Choroid plexus epithelial cell (primary cell): ENCODE results near the gene NRXN3.

Experiments used
- DNase-seq: peaks from one replicate; pipeline ENCODE4 v3.0.0-alpha.2; 2010; ENCODE audit warnings: low read depth
- H3K4me3 ChIP-seq: 2 replicates; pipeline ENCODE4 v1.5.1; 2011; ENCODE audit warnings: low read depth, mild to moderate bottlenecking, control low read depth, low read length, moderate library complexity
- CTCF ChIP-seq: conservative IDR thresholded peaks from 2 replicates; pipeline ENCODE4 v1.5.1; 2011; ENCODE audit warnings: low read depth, mild to moderate bottlenecking, control low read depth, inconsistent platforms, low read length, moderate library complexity

NRXN3 gene

GRCh38 chr14:78172428-78172827, 2.3 kb downstream of the NRXN3 start:
- no peak overlapping the region for H3K4me3 ChIP-seq
- TF ChIP-seq CTCF = no peak
- DNase-seq = no peak

DNA sequence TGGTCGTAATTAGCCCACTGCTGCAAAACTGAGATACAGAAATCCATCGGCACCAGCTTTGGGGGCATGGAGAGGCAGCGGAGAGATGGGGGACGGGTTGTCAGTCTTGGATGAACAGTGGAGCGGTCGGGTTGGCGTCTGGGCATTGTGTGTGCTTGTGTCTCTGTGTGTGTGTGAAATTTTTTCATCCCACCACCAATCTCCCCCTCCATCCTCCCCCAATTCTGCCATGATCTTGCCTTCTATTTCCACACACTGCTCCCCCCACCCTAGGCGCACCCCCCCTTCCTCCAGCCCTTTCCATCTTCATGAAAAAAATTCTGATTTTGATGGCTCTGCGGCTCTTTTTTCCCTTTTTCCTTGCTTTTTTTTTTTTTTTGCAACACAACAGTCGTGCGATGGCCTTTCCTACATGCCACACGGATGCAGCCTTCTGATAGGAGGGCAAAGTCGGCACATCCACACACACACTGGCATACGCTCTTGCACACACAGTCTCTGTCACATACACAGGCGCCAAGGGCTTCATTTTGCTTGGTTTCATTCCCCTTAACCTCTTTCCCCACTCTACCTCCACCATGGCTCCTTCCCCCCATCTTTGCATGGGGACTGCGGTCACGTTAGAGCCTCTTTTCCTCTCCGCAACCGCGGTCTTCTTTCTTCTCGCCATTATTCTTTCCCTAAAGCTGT, 3.3 kb downstream of the NRXN3 start:
- DNase-seq = no peak
- no peak overlapping the region for H3K4me3 ChIP-seq
- TF ChIP-seq CTCF = no peak

DNA sequence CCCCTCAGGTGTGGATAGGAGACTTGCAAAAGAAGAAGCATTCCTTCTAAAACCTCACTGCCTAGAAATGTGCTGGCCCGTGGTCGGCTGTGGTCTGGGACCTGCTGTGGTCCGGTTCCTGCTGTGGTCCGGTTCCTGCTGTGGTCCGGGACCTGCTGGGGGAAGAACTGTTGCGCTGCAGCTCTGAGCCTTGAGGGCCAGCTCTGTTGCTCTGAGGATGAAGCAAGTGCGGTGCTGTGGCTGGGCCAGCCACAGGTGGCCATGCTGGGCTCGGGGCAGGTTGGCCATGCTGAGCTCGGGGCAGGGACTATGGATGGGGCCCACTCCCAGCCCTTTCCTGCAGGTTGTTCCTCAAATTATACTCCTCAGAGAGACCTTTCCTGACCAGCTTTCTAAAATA, 5.2 kb downstream of the NRXN3 start:
- no peak overlapping the region for H3K4me3 ChIP-seq
- DNase-seq = no peak
- TF ChIP-seq CTCF = no peak

DNA sequence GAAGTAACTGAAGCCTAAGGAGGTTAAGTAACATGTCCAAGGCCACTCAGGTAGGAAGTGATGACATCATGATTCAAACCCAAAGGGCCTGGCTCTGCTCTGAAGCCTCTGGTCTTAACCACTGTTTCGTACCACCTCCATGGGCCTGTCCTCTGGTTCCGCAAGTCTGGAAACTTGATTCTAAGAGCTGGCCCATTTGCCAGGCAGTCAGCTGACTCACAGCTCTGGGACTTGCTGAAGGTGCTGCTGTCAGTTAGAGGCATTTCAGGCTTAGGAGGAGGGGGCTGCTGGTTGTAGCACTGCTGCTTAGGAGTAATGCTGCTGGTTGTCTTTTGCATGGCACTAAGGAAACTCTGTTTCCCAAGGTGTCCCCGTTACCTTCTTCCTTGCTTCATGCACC, 7.9 kb downstream of the NRXN3 start:
- H3K4me3 ChIP-seq = no peak overlapping the region
- no peak for TF ChIP-seq CTCF

DNA sequence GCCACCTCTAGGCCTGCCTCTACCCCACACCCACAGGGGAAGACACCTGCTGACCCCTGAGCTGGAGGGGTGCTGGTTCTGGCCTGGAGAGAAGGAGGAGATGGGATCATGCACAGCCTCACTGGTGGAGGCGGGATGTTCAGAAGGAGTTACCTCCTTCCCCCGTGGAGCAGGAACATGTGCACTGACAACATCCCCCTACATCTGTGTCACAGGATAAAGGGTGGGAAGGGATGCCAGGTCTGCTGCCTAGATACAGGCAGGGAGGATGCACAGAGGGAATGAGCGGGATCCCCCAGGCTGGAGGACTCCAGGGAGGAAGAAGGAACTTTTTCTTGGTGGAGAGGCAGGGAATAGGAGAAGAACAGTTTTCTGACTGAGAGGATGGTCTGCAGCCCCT, 8.8 kb downstream of the NRXN3 start:
- H3K4me3 ChIP-seq = no peak overlapping the region
- no peak for TF ChIP-seq CTCF

More for the DNA sequence above, 7.9 kb downstream of the NRXN3 start:
- DNase-seq = no peak

DNA sequence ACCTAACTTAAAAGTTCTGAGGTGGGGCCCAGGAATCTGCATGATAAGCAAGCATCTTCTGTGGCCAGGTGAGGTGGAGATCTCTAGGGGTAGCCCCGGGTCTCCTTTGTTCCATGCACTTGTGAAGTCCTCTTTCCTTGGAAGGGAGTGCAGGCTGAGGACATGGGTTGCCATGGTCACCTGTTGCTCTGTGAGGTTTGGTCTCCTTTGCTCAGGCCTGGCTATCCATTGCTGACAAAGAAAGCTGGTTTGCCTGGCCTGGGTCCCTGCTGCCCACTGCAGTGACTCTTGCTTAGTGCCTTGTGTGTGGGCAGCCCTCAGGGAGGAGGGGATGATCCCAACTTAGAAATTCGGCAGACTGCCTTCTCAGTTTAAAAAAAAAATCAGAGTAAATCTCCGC, 11.1 kb downstream of the NRXN3 start:
- H3K4me3 ChIP-seq = no peak overlapping the region
- no peak for DNase-seq
- no peak for TF ChIP-seq CTCF

More for the DNA sequence above, 8.8 kb downstream of the NRXN3 start:
- no peak for DNase-seq

DNA sequence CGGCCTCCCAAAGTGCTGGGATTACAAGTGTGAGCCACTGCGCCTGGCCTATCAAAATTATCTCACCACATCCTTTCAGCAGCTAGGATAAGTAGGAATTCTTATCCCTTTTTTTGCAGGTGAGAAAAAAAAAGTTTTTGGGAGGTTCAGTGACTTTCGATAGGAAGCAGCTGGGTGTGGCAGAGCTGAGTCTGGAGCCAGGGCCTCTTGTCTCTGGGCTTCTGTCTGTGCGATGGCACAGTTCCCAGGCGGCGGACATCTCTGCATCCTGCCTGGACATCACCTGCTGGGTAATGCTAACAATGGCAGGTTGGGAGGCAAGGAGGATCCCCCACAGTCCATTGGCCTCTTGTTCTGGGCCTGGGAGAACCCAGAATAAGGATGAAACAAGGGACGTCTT, 12.5 kb downstream of the NRXN3 start:
- DNase-seq = no peak
- H3K4me3 ChIP-seq = no peak overlapping the region
- TF ChIP-seq CTCF = no peak
